ENCODE results near the gene TTC29. TPM values are rescaled to one million over a fixed set of nuclear protein-coding genes. Genes with fewer than 3 reads are reported as not detected.

TTC29 gene, protein sequence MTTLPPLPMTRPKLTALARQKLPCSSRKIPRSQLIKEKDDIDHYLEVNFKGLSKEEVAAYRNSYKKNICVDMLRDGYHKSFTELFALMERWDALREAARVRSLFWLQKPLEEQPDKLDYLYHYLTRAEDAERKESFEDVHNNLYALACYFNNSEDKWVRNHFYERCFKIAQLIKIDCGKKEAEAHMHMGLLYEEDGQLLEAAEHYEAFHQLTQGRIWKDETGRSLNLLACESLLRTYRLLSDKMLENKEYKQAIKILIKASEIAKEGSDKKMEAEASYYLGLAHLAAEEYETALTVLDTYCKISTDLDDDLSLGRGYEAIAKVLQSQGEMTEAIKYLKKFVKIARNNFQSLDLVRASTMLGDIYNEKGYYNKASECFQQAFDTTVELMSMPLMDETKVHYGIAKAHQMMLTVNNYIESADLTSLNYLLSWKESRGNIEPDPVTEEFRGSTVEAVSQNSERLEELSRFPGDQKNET
- not detected for total RNA-seq

DNA sequence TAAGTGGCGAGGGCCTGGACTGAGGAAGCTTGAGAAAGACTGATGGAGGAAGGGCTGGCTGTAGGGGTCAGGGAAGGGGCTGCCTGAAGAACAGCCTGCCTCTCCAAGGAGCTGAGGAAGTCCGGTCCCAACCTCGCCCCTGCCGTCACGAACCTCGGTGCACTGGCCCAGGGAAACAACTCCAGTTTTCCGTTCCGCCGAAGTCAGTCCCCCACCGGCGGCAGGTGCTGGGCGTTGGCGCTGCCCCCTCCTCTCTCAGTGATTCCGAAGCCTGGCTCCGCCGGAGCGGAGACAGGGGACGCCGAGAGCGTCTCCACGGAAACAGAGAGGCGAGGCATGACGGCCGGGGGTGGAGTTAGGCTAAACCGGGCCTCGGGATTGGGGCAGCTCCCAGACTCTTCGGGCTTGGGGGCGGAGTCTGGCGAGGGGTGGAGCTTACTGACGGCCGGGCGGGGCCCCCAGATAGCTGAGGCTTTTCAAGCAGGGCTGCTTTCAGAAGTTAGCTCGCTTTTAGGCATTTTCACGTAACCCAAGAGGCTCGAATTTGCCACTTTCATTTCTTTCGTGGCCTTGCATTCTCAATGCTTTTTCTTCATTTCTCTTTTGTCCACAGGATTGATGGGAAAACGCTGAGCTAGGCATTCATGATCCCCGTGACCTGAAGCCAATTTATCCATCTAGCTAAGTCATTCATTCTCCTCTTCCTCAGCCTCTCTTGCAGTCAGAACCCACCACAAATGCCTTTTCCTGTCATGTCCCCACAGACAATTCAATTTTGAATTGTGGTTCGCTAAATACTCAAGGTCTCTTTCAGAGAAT is at the start of gene TTC29:
TSS of gene TTC29 (minus strand) at position 309 of the 819 bp plus-strand sequence. CDS start 5,969 bp downstream, outside the sequence.
- H3K27ac Mint-ChIP-seq = no peak within 1 kb of the TSS
- DNase-seq = peak; percentile 86
- POLR2A ChIA-PET = no interaction called here
- H3K4me1 Mint-ChIP-seq = peaks cover 16% of the 10 kb centered on the region
- H3K4me3 Mint-ChIP-seq = peak within 1 kb of the TSS; percentile 62
- H3K27me3 Mint-ChIP-seq = peaks cover 41% of the 10 kb centered on the region
- CTCF ChIA-PET = interaction anchor here (0.8 kb wide), 1 partner anchor 605 kb away, joined by 4 read pairs; no protein-coding TSS in a partner anchor
- H3K36me3 Mint-ChIP-seq (ENCODE audit: low read depth) = no peaks in the 10 kb centered on the region
- no peaks in the 10 kb centered on the region for H3K9me3 Mint-ChIP-seq

- Mint-ChIP-seq H3K9me3 (no peaks in the 10 kb centered on the region), H3K27me3 (peaks cover 2% of the 10 kb centered on the region), H3K4me1 (no peaks in the 10 kb centered on the region), H3K4me3 (no peak overlapping the region), H3K36me3 (ENCODE audit: low read depth) (no peaks in the 10 kb centered on the region), H3K27ac (no peak overlapping the region)
- CTCF ChIA-PET = no interaction called here
- no peak for DNase-seq
- POLR2A ChIA-PET = no interaction called here
These were observed 36.0 kb upstream of the TTC29 start for GRCh38 chr4:146981651-146982050.

GRCh38 chr4:146978641-146979040 is 33.0 kb upstream of the TTC29 start:
- no peak for DNase-seq
- CTCF ChIA-PET = no interaction called here
- Mint-ChIP-seq H3K4me3 (no peak overlapping the region), H3K4me1 (no peaks in the 10 kb centered on the region), H3K9me3 (no peaks in the 10 kb centered on the region), H3K36me3 (ENCODE audit: low read depth) (no peaks in the 10 kb centered on the region), H3K27me3 (peaks cover 4% of the 10 kb centered on the region), H3K27ac (no peak overlapping the region)
- POLR2A ChIA-PET = no interaction called here

GRCh38 chr4:146976145-146976544 is 30.5 kb upstream of the TTC29 start:
- Mint-ChIP-seq H3K9me3 (no peaks in the 10 kb centered on the region), H3K4me3 (no peak overlapping the region), H3K27me3 (peaks cover 7% of the 10 kb centered on the region), H3K27ac (no peak overlapping the region), H3K36me3 (ENCODE audit: low read depth) (no peaks in the 10 kb centered on the region), H3K4me1 (no peaks in the 10 kb centered on the region)
- POLR2A ChIA-PET = no interaction called here
- CTCF ChIA-PET = no interaction called here
- no peak for DNase-seq

GRCh38 chr4:146975527-146975926 is 29.9 kb upstream of the TTC29 start:
- ChIA-PET CTCF (no interaction called here), POLR2A (no interaction called here)
- H3K27me3 Mint-ChIP-seq = peaks cover 7% of the 10 kb centered on the region
- H3K9me3 Mint-ChIP-seq = no peaks in the 10 kb centered on the region
- no peak overlapping the region for H3K4me3 Mint-ChIP-seq
- H3K4me1 Mint-ChIP-seq = no peaks in the 10 kb centered on the region
- DNase-seq = no peak
- no peak overlapping the region for H3K27ac Mint-ChIP-seq
- H3K36me3 Mint-ChIP-seq (ENCODE audit: low read depth) = no peaks in the 10 kb centered on the region

DNA sequence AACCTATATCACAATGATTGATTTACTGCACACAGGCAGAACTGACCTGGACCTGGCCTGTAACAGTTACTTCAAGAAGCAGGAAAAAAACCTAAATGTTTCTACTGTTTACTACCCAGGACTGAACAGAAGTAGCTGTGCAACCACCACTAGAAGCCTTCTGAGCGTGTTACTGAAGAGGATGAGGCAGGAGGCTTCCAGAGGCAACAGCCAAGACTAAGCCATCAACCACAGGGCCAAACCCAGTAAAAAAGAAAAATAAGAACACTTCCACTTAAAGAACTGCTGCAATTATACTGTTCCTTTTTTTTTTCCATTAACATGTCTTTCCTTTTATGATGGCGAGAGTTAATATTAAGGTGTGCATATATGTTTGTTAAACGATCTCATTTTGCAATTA is 29.4 kb upstream of the TTC29 start:
- H3K4me3 Mint-ChIP-seq = no peak overlapping the region
- ChIA-PET POLR2A (no interaction called here), CTCF (no interaction called here)
- no peak for DNase-seq
- H3K9me3 Mint-ChIP-seq = no peaks in the 10 kb centered on the region
- no peak overlapping the region for H3K27ac Mint-ChIP-seq
- H3K36me3 Mint-ChIP-seq (ENCODE audit: low read depth) = no peaks in the 10 kb centered on the region
- H3K27me3 Mint-ChIP-seq = peaks cover 7% of the 10 kb centered on the region
- H3K4me1 Mint-ChIP-seq = no peaks in the 10 kb centered on the region

GRCh38 chr4:146972036-146972435 is 26.4 kb upstream of the TTC29 start:
- ChIA-PET CTCF (no interaction called here), POLR2A (no interaction called here)
- Mint-ChIP-seq H3K4me1 (no peaks in the 10 kb centered on the region), H3K27ac (no peak overlapping the region), H3K27me3 (peaks cover 7% of the 10 kb centered on the region), H3K9me3 (no peaks in the 10 kb centered on the region), H3K36me3 (ENCODE audit: low read depth) (no peaks in the 10 kb centered on the region), H3K4me3 (no peak overlapping the region)
- no peak for DNase-seq

DNA sequence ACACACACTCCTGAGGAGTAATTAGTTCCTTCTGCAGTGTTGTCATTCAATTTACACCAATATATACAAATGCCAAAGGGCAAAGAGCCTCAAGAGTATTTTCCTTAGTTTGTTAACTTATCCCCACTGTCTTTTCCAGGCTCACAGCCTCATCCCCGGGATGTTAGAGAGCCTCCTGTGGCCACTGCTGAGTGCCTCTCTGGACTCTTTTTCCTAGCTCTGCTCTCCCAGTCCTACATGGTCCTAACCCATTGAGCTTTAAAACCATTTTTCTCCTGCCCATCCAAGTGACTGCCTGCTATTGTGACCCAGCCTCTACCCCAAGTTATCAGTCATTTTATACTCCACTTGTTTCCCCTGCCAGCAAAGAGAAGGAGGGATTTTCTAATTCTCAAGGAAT is 23.5 kb upstream of the TTC29 start:
- H3K4me1 Mint-ChIP-seq = no peaks in the 10 kb centered on the region
- no peaks in the 10 kb centered on the region for H3K36me3 Mint-ChIP-seq (ENCODE audit: low read depth)
- ChIA-PET CTCF (interaction anchor here (1.2 kb wide), 1 partner anchor 128 kb away, joined by 3 read pairs; no protein-coding TSS in a partner anchor), POLR2A (no interaction called here)
- H3K9me3 Mint-ChIP-seq = no peaks in the 10 kb centered on the region
- no peak overlapping the region for H3K4me3 Mint-ChIP-seq
- H3K27ac Mint-ChIP-seq = no peak overlapping the region
- no peak for DNase-seq
- peaks cover 3% of the 10 kb centered on the region for H3K27me3 Mint-ChIP-seq

DNA sequence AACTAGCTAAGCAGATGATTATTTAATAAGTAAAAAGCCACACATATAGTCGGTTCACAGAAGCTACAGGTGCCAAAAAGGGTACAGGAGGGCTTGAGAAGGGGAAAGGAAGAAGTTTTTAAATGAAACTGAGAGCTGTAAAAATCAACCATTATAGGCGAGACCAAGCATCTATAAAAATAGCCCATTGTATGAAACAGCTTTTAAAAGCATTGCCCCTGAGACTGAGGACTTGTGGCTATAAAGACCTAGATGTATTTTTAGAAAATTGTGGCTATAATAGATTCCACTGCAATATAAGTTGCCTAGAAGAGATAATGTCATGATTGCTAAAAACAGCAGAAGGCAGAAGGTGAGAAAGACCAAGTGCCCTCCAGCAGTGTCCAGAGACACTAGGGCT is 15.0 kb upstream of the TTC29 start:
- no peak for DNase-seq
- no peaks in the 10 kb centered on the region for H3K9me3 Mint-ChIP-seq

GRCh38 chr4:146959692-146960091 is 14.0 kb upstream of the TTC29 start:
- no peak for DNase-seq
- Mint-ChIP-seq H3K9me3 (no peaks in the 10 kb centered on the region), H3K27ac (no peak overlapping the region), H3K4me3 (no peak overlapping the region), H3K36me3 (ENCODE audit: low read depth) (no peaks in the 10 kb centered on the region), H3K4me1 (no peaks in the 10 kb centered on the region), H3K27me3 (peaks cover 9% of the 10 kb centered on the region)
- CTCF ChIA-PET = interaction anchor here (1.2 kb wide), 1 partner anchor 137 kb away, joined by 3 read pairs; no protein-coding TSS in a partner anchor
- POLR2A ChIA-PET = no interaction called here

More for the DNA sequence above, 15.0 kb upstream of the TTC29 start:
- ChIA-PET CTCF (interaction anchor here (1.2 kb wide), 1 partner anchor 136 kb away, joined by 3 read pairs; no protein-coding TSS in a partner anchor), POLR2A (no interaction called here)
- H3K4me1 Mint-ChIP-seq = no peaks in the 10 kb centered on the region
- peaks cover 4% of the 10 kb centered on the region for H3K27me3 Mint-ChIP-seq
- H3K27ac Mint-ChIP-seq = no peak overlapping the region
- H3K4me3 Mint-ChIP-seq = no peak overlapping the region
- no peaks in the 10 kb centered on the region for H3K36me3 Mint-ChIP-seq (ENCODE audit: low read depth)

DNA sequence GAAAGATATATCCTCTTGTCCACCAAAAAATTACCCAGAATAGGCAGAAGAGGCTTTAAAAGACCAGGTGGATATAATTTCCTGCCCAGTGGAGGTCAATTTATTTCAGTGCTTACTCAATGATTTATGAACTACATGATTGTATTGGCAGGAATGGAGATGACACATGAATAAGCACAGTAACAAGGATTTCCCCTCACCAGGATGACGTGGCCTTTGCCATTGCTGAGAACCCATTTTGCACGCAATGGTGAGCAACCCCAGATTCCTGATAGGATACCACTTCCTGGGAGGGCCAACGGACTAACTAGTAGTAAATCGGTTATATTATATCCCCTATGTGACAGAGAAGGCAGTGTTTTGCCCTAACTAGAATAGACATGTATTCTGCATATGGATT is 11.6 kb upstream of the TTC29 start:
- POLR2A ChIA-PET = no interaction called here
- Mint-ChIP-seq H3K4me1 (no peaks in the 10 kb centered on the region), H3K36me3 (ENCODE audit: low read depth) (no peaks in the 10 kb centered on the region), H3K9me3 (no peaks in the 10 kb centered on the region), H3K4me3 (no peak overlapping the region), H3K27ac (no peak overlapping the region), H3K27me3 (peaks cover 12% of the 10 kb centered on the region)
- no peak for DNase-seq
- CTCF ChIA-PET = no interaction called here

- DNase-seq = no peak
- Mint-ChIP-seq H3K27ac (no peak overlapping the region), H3K27me3 (peaks cover 16% of the 10 kb centered on the region), H3K9me3 (no peaks in the 10 kb centered on the region), H3K4me1 (no peaks in the 10 kb centered on the region), H3K4me3 (no peak overlapping the region), H3K36me3 (ENCODE audit: low read depth) (no peaks in the 10 kb centered on the region)
- CTCF ChIA-PET = no interaction called here
- POLR2A ChIA-PET = no interaction called here
These were observed 7.2 kb upstream of the TTC29 start for GRCh38 chr4:146952896-146953295.

DNA sequence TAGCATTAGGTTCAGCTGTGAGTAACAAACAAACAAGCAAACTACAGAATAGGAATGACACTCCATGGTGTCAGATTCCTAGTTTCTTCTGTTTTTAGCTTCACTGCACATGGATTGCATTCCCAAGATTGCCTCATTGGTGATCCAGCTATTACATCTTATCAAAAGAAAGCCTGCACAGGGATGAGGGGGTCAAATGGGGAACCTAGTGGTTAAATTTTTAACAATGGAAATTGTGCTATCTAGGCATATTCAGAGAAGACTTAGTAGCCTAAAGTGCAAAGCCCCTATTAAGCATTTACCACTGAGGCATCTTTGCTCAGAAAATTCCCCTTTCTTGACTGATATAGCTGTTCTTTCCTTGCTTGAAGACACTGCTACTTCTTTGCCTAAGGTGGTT is 3.9 kb upstream of the TTC29 start:
- POLR2A ChIA-PET = no interaction called here
- no peak overlapping the region for H3K27ac Mint-ChIP-seq
- CTCF ChIA-PET = no interaction called here
- no peaks in the 10 kb centered on the region for H3K9me3 Mint-ChIP-seq
- H3K27me3 Mint-ChIP-seq = peaks cover 30% of the 10 kb centered on the region
- peaks cover 16% of the 10 kb centered on the region for H3K4me1 Mint-ChIP-seq
- no peak for DNase-seq
- H3K36me3 Mint-ChIP-seq (ENCODE audit: low read depth) = no peaks in the 10 kb centered on the region
- H3K4me3 Mint-ChIP-seq = no peak overlapping the region
